ENCODE measurements around the gene REXO1. TPM values are rescaled to one million over a fixed set of nuclear protein-coding genes. Genes with fewer than 3 reads are reported as not detected.
"Not testable (repeated sequence)": the region's sequence is repeated elsewhere in the genome, so short reads cannot be mapped to it uniquely, and the experiment has no call there.

The REXO1 gene
- total RNA-seq, 1 experiment from 2014 or later, result 9.0 TPM

DNA sequence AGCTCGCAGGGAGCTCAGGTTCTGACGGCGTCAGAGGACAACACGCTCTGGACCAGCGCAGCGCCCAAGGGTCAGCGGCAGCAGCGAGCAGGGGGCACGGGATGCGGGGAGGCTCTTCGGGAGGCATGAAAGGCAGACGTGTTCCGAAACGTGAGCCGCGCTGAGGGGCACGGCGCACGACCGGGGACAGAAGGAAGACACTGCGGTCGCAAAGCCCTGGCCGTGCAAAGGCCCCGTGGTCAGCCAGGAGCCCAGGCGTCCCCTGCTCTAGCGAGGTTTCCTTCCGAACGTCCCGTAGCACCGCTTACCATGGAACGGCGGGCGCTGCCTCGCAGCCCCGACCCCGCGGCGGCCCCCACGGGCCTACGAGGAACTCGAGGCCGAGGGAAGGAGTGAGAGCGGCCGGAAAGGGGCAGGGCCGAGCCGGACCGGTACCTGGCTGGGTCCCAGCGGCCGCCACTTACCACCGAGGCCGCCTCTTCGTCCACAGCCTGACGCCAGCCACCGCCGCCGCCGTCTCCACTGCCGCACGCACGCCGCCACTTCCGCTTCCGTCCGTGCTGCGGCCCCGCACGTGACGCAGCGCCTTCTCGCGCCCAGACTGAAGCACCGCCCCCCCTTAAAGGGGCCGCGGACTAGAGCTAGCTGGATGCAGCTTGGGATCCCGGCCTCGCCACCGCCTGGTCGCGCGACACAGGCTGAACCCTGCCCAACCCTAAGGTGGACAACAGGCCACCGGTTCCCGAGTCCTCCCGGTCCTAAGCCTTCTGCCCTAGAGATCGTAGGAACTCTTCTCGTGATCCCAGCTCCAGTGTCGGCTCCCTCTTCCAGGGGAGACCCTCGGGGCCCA, 27.6 kb upstream of the REXO1 start:
- DNase-seq (ENCODE audit: low read depth), result peak; percentile 84

GRCh38 chr19:1875265-1875645, 27.0 kb upstream of the REXO1 start:
- not testable (repeated sequence) for DNase-seq (ENCODE audit: low read depth)

GRCh38 chr19:1874554-1875185, 26.4 kb upstream of the REXO1 start:
- DNase-seq (ENCODE audit: low read depth), result no peak

- no peak for DNase-seq (ENCODE audit: low read depth)
These were observed 25.5 kb upstream of the REXO1 start for GRCh38 chr19:1873524-1874473.

DNA sequence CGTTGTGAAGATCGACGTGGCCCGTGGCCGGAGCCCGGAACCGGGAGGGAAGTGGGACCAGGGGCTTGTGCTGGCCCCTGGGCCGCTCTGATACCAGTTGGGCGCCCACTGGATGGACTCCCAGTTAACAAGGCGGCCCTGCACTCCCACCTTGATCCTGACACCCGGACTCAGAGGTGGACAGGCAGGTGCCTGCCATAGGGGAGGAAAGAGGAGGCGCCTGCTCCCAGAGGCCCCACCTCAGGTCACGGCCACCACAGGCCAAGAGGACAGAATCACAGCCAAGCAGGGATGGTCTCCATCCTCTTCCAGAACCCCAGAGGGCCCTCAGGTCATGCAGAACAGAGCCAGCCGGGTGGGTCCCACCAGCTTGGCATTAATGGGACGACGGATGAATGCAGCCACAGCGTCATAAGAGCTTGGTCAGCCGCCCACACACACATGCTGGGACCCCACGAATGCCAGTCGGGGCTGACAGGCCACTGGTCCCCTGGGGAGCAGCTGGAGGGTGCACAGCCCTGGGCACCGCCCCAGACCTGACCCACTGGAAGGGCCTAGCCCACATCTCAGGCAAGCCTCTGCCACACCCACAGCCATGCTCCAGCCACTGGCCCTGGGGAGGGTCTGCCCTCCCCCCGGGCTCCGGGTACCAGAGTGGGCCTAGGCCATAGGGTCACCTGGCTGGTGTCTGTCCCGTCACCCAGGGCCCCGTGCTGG, 24.7 kb upstream of the REXO1 start:
- no peak for DNase-seq (ENCODE audit: low read depth)

DNA sequence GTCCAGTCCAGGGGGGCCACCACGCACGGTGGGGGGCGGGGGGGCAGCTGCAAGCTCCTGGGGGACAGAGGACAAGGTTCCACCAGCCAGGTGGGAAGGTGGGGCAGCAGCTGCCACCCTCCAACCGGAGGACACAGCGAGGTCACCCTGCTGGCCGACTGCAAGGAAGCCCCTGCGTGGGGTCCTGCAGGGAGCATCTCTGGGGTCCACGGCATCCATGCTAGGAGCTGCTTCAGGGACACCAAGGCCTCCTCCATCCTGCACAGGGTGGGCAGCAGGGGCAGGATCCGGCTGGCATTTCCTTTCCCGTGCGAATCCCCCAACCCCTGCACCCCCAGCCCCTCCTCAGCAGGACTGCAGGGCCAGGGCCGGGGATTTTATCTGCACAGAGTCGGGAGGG, 23.3 kb upstream of the REXO1 start:
- DNase-seq (ENCODE audit: low read depth), result no peak

GRCh38 chr19:1871140-1871597, 22.9 kb upstream of the REXO1 start:
- DNase-seq (ENCODE audit: low read depth), result no peak

- DNase-seq (ENCODE audit: low read depth), result no peak
These were observed 20.7 kb upstream of the REXO1 start for GRCh38 chr19:1868971-1869370.

- DNase-seq (ENCODE audit: low read depth), result no peak
These were observed 19.1 kb upstream of the REXO1 start for GRCh38 chr19:1867349-1867724.

GRCh38 chr19:1866693-1867348, 18.5 kb upstream of the REXO1 start:
- DNase-seq (ENCODE audit: low read depth), result no peak

DNA sequence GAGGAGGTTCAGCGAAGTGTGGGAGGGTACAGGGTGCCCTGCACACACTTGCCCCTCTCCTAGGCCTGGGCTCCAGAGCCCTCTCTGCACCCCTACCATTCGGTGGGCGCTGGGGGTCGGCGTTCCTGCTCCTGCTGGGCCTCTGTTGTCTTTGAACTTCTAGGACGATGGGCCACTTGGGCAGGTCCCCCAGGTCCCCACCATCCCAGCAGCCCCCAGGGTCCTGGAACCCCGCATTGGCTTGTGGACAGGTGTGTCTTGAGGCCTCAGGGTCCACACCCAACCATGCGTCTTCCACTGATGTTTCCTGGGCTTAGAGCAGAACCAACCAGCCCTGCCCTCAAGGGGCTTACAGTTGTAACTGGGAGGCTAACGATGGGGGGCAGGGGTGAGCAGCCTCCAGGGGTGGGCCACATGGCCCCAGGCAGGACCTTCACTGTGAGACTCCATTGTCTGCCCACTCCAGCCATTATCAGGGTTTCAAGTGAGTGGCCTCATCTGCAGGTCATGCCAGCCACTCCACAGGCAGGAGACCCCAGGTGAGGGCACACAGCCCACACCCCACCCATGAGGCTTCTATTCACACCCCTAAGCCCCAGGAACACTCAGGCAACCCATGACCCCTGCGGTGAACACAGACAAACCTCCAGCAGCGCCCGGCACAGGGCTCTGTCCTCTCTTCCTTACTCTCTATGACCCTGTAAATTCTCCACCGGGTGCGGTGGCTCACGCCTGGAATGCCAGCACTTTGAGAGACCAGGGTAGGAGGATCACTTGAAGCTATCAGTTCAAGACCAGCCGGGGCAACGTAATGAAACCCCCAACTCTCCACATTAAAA, 17.1 kb upstream of the REXO1 start:
- no peak for DNase-seq (ENCODE audit: low read depth)

DNA sequence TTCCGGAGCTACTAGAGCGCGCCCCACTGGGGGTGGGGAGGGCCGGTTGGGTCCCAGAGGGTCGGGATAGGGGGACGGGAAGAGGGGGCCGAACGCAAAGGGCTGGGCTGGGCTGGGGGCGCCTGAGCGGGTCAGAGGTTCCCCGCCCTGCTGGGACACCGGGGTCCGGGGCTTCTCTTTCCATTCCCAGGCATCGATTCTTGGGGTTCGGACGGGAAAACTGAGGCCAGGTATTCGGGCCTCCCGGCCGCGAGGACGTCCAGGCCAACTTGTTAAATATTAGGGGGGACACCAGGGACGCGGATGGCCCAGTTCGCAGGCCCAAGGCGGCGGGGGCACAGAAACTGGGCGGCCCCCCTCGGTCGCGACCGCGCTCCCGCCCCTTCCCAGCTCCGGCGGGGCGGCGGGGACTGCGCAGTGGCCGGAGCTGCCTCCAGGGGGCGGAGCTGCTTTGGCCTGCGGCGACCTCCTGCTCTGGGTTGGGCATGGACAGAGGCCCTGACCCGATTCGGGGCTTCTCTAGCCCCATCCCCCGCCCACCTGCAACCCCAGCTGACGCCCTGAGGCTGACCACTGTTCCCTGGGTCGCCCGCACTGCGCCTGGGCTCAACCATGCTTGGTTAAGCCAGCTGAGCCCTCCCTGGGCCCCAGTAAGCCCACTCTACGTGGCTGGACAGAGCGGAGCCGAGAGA, 16.3 kb upstream of the REXO1 start:
- DNase-seq (ENCODE audit: low read depth), result peak; percentile 55

GRCh38 chr19:1863638-1864479, 15.6 kb upstream of the REXO1 start:
- peak; percentile 92 for DNase-seq (ENCODE audit: low read depth)

DNA sequence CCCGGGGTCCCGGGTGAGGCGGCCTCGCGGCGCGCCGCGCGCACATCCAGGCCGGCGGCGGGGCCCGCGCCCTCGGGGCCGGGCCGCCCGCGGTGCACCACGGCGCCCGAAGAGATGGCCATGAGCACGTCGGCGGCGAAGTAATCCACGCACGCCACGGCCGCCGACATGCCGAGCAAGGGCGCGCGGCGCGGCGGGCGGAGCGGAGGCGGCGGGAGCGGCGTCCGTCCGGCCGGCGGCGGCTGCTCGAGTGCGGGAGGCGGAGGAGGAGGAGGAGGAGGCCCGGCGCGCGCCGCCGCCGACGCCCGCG, 15.0 kb upstream of the REXO1 start, which contains the start of gene KLF16:
KLF16 (minus strand) TSS at position 252 of the 310 bp plus-strand sequence; CDS start at position 170, 82 bp downstream.
- DNase-seq (ENCODE audit: low read depth), result no peak

GRCh38 chr19:1862424-1863327, 14.4 kb upstream of the REXO1 start:
- no peak for DNase-seq (ENCODE audit: low read depth)

DNA sequence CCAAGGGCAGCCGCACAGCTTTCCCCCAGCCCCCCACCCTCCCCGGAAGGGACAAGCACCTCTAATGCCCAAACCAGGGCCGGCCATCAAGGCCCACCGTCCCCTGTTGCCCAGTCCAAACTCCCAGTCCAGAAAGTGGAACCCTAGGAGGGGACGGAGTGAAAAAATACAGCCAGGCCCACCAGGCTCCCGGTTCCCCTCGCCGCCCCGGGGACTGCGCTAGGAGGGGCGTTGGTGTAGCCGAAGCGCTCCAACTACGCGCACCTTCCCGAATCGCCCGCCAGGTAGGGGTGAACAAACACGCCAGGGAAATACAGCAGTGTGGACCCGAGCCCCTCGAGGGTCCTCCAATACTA, 13.8 kb upstream of the REXO1 start:
- DNase-seq (ENCODE audit: low read depth), result no peak

DNA sequence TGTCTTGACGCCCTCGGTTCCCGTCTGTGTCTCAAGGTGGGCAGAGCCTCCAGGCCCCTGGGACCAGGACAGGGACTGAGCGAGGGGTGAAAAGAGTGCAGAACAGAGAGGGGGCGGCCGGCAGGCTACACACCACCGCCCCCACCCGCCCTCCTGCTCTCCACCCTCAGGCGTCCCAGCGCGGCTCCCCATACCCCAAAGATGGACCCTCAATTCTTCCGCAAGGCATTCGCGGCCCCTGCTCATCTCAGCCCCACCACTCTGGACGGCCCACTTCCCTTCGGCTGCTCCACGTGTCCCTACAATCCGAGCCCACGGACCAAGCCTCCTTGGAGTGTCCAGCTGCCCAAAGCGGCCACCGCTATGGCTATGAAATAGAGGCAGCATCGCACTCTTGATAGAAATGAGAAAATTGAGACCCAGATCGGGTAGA, 13.3 kb upstream of the REXO1 start:
- DNase-seq (ENCODE audit: low read depth), result no peak

All from LHCN-M2 (cell line).